Activated naive CD4-positive, alpha-beta T cell (primary cell): ENCODE results near the gene CHID1.

ENCODE experiments used
- DNase-seq, 4 experiments: peaks; one replicate each; lab custom pipeline; 2025; lab: John Stamatoyannopoulos, UW

Gene CHID1

GRCh38 chr11:910044-910588 is 494 bp downstream of the CHID1 start:
- peak in 1 of 4 experiments; percentile 30 for DNase-seq

GRCh38 chr11:909406-909805 is 1.2 kb downstream of the CHID1 start:
- no peak for DNase-seq

GRCh38 chr11:908273-908672 is 2.3 kb downstream of the CHID1 start:
- DNase-seq, result no peak

- no peak for DNase-seq
Observed at GRCh38 chr11:907668-908067, 2.9 kb downstream of the CHID1 start.

- DNase-seq, result no peak
Observed at GRCh38 chr11:905952-906351, 4.7 kb downstream of the CHID1 start.

GRCh38 chr11:904380-904779 is 6.2 kb downstream of the CHID1 start:
- DNase-seq, result no peak

- DNase-seq, result no peak
Observed at GRCh38 chr11:901452-902061, 9.1 kb downstream of the CHID1 start.

GRCh38 chr11:900545-900944 is 10.1 kb downstream of the CHID1 start:
- no peak for DNase-seq

- no peak for DNase-seq
Observed at GRCh38 chr11:899724-900123, 10.9 kb downstream of the CHID1 start.

GRCh38 chr11:898540-899190 is 11.9 kb downstream of the CHID1 start:
- DNase-seq, result no peak

- no peak for DNase-seq
Observed at GRCh38 chr11:898143-898511, 12.5 kb downstream of the CHID1 start.

GRCh38 chr11:897253-898142 is 13.1 kb downstream of the CHID1 start:
- DNase-seq, result no peak

- DNase-seq, result no peak
Observed at GRCh38 chr11:895331-896110, 15.1 kb downstream of the CHID1 start.

- DNase-seq, result no peak
Observed at GRCh38 chr11:894575-895201, 15.9 kb downstream of the CHID1 start.

- DNase-seq, result no peak
Observed at GRCh38 chr11:893008-893654, 17.5 kb downstream of the CHID1 start.

- no peak for DNase-seq
Observed at GRCh38 chr11:890794-891540, 19.6 kb downstream of the CHID1 start.

GRCh38 chr11:889687-890475 is 20.7 kb downstream of the CHID1 start:
- DNase-seq, result no peak

GRCh38 chr11:889257-889656 is 21.4 kb downstream of the CHID1 start:
- no peak for DNase-seq
